PC-9 (cell line): Measurements from ENCODE around the gene THADA.

ENCODE experiments used
- CTCF ChIP-seq: fragments of 200-600 bp; sonication (generic); conservative IDR thresholded peaks from 2 replicates; pipeline ENCODE4 v1.6.1; 2017; ENCODE audit warnings: mixed run types, antibody characterized with exemption, mild to moderate bottlenecking, moderate library complexity
- EZH2 ChIP-seq: fragments of 200-600 bp; sonication (generic); IDR thresholded peaks from 2 replicates; pipeline ENCODE4 v1.8.0; 2017; ENCODE audit warnings: antibody characterized with exemption, low read depth

GRCh38 chr2:43414586-43415135 is 181.2 kb downstream of the THADA start:
- TF ChIP-seq CTCF (no peak), EZH2 (no peak)
